HG03342 (cell line): ENCODE data around the gene NUDT8.
"Not testable (repeated sequence)": the region's sequence is repeated elsewhere in the genome, so short reads cannot be mapped to it uniquely, and the experiment has no call there.

ENCODE experiments used
- ATAC-seq: cut with Tn5 transposase; IDR thresholded peaks from one replicate; pipeline ENCODE4 v1.9.1; 2021; ENCODE audit warnings: mild to moderate bottlenecking, moderate library complexity; ENCODE audit not compliant: unreplicated experiment

The NUDT8 gene

DNA sequence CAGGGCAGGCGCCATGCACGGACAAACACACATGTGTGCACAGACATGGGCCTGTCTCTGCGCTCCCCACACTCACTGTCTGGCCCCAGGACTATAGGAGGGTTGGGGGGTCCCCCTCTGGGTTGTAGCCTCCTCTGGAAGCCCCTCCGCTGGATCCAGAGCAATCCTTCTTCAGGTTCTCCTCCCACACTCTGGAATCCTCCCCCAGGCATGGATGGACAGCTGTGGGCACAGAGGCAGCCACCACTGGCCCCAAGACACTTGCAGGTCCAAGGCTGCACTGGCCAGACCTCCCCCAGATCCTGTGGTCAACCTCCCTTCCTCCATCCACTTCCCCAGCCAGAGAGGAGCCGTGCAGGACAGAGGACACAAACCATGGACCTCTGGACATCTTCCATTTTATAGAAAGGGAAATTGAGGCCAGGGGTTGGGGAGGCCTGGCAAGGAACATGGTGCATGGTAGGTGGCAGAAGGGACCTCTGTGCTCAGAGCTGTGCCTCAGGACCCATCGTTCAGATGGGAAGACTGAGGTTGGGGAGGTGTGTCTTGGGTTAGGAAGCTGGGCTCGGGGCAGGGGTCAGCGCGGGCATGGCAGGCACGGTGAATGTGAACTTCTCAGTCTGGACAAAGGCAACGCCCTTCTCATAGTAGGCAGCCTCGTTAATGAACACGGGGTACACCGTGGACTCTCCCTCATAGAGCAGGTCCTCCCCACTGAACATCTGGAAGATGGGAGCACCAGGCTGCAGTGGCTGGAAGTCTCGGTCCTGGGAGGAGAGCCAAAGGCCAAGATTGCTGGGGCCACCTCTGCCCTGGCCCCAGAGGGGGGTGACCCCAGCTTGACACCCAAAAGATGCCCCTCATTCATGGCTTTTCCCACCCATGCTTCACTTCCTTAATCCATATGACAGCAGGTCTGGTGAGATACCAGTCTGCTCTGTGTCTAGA lies 12.7 kb upstream of the NUDT8 start:
- no peak for ATAC-seq

DNA sequence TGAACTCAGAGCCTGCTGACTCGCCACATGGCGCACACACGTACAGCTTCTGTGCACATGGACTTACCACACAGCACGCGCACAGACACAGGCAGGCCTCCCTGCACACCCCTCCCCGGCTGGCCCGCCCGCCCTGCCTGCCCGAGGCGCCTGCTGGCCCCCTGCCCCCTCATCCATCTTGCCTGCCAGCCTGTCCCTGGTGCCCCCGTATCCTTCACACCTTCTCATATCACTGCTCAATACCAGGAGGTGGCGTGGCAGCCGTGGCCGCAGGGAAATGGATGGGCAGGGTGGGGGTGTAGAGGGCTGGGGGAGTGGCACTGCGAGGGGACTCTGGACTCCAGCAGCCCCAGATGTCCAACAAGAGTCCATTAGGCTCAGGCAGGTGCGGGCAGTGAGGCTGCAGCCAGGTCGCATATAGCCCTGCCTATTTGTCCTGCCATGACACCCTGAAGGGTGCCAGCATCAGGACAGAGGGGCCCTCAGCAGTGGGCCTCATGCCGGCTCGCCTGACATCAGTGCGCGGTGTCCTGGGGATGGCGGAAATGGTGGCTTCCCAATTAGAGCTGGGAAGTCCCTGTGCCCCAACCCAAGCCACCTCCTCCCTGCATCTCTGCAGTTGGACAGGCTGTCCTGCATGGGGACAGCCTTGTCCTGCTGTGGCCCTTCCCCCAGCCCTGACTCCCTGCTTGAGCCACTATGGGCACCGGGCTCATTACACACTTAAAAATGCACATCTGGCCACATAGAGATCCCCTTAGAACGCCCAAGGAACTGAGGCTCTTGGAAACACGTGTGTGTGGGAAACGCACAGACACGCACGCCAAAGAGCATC lies 11.8 kb upstream of the NUDT8 start:
- ATAC-seq = no peak

- ATAC-seq = no peak
Observed at GRCh38 chr11:67640758-67641337, 11.1 kb upstream of the NUDT8 start.

DNA sequence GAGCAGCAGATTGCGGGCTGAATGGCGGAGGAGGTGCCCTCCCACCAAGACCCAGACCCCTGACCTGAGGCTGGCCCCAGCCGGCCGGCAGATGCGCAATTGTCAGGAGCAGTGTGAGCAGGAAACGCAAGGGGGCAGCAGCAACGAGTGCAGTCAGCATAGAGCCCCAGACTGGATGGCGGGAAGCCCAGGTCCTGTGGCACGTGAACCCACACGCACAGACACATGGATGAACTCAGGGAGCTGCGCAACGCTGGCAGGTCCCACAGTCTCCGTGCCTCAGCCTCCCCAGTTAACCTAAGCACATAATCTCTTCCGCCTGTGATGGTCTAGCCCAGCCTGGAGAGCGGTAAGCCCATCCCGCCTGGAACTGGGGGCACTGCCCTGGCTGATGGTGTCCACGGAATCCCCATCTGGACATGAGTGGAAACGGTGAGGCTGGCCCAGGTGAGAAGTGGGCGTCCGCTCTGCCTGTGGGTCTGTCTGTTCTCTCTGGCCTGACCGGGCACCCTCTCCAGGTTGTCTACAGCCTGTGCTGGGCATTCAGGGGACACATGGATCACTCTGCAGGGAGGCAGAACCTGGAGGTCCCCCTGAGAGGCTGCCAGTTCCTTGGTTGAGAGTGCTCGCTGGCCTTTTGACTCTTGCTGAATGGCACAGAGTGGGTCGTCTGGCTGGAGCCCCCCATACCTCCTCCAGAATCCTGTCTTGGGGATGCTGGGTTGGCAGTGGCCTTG lies 10.5 kb upstream of the NUDT8 start:
- no peak for ATAC-seq

DNA sequence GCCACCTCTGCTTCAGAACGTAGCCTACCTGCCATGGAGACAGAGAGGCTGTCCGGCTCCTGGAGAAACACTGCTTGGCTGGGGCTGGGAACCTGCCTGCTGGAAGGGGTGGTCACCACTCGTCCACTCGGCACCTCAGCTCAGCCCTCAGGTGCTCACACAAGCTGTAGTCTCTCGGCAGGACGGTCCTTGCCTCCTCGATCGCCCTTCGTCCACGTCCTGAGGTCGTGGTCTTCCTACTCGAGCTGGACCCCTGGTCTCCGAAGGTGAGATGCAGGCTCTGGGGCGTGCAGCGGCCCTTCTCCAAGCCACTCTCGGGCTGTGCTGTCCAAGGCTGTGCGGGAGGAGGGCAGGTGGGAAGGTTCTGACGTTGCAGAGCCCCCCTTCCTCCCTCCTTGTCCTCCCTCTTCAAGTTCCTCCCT lies 9.7 kb upstream of the NUDT8 start, which contains the start of gene TBX10:
TSS of gene TBX10 (minus strand) at position 326 of the 422 bp plus-strand sequence. CDS start at position 35, 291 bp downstream.
- ATAC-seq = no peak

DNA sequence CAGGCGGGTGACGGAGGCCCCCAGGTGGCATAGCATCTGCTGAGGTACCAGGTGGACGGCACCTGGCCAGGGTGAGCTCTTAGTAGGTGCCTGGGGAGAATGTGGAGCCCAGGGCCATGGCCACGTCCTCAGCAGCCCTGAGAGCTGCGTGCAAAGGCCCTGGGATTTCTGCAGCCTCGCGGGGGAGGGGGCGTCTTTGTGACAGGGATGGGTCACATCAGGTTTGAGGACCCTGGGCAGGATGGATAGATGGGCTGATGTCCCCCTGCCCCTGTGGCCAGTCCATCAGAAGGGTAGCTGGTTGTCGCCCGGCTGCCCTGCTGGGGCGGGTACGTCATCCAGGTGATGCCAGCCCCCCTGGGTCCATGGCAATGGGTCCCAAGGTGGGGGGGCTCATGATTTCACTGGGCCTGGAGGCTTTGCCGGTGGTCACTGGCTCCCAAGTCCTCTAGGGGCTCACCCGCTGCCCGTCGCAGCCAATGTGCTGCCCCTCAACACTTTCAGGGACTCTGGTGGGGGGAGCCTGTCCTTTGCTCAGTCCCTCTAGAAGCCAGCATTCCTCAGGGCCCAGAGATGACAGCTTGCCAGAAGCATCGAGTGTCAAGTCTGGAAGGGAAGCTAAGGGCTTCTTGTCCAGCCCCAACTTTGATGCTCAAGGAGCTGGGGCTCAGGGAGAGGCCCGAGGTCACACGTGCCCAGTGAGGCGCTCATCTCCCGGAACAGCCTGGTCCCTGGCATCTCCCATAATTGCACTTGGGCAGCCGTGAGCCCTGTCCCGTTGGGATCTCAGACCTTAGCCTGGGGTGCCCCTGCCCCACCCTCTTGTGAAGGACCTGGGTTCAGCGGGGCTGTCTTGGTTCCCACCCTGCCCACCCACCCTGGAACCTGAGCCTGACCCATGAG lies 9.0 kb upstream of the NUDT8 start:
- no peak for ATAC-seq

GRCh38 chr11:67637441-67637840 lies 7.7 kb upstream of the NUDT8 start:
- not testable (repeated sequence) for ATAC-seq

DNA sequence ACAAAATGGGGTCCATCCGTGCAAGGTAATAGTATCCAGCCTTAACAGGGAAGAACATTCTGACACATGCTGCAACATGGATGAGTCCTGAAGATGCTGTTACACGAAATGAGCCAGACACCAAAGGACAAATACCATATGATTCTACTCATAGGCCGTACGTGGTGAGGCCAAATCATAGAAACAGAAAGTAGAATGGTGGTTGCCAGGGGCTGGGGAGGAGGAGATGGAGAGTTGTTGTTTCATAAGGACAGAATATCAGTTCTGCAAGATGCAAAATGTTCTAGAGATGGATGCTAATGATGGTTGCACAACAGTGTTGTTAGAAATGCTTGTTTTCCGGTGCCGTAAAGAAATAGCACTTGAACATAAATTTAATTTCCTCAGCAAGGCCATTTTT lies 7.2 kb upstream of the NUDT8 start:
- ATAC-seq = no peak

DNA sequence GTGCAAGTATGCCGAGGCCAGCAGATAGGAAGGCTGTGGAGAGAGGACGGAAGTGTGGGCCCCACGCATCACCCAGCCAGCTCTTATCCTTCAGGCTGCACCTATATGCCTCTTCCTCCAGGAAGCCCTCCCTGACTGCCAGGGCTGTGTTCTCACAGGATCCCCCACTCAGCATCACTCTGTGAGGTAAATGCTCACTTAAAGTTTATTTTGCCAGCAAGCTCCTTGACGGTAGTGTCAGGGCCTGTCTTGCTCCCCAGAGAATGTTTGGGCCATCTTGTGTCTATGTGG lies 5.4 kb upstream of the NUDT8 start:
- no peak for ATAC-seq

DNA sequence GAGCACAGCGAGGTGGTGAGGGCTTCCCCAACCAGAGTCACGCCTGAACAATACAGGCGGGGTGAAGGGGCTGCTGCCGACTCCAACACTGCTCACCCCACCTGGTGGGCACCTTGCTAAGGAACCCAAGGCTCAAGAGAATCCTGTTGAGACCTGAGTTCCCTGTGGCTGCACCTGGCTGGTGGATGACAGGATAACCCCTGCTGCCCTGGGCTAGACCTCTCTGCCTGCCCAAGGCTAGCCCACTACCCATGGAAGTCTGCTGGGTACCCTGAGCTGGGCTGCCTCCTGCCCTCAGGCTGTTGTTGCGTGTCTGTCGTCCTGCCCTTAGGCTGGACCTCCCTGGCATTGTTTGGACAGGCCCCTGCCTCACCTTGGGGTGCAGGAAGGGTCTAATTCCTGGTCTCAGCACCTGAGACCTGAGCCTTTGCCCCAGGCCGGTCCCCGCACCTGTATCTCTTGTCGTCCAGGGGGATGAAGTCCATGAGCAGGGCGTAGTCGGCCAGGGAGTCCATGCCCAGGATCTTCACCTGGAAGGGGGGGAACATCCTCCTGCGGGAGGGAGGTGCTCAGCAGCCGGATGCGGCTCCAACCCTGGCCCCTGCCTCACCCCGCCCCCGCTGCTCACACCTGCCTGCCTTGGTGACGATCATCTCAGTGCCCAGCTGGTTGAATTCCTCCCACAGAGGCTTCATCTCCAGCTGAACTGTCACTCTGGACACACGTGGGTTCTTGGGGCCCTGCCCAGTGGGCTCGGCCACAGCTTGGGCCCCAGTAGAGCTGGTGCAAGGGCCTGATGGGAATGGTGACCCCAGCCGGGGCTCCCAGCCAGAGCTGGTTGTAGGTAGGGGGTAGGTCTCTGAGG lies 4.9 kb upstream of the NUDT8 start:
- ATAC-seq = no peak

- no peak for ATAC-seq
Observed at GRCh38 chr11:67633758-67634365, 4.1 kb upstream of the NUDT8 start.

- no peak for ATAC-seq
Observed at GRCh38 chr11:67632982-67633755, 3.4 kb upstream of the NUDT8 start.

DNA sequence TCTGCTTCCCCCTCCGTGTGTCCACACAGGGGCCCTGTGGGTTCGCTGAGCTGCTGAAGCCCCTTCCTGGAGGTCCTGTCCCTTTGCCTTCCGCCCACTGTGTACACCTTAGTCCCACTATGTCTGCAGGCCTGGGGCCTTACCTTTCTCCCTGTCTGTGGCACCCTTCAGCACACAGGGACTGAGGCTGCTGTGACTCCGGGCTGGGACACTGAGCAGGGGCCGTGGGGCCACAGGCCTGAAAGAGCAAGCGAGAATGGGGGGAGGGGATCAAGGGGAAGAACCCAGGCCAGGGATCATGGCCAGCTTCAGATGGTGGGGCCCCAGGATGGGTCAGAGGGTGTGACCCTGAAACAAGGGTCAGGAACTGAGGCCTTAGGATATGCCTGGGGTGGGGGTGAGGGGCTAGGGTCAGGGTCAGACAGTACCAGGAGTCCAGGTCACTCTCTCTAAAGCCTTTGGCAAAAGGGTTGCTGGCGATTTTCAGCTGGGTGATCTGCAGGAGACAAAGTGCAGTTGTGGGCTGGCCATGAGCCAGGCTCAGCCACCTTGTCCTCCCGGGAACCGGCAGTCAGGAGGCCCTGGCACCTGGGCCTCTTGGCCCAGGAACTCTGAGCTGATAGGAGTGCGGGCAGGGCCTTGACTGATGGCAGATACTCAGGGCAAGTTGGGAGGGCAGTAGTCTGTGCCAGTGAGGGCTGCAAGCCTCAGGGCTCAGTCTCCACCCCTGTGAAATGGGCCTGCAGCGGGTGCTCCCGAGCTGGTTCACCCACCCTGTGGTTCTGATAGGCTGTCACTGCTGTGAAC lies 2.6 kb upstream of the NUDT8 start:
- ATAC-seq = no peak

DNA sequence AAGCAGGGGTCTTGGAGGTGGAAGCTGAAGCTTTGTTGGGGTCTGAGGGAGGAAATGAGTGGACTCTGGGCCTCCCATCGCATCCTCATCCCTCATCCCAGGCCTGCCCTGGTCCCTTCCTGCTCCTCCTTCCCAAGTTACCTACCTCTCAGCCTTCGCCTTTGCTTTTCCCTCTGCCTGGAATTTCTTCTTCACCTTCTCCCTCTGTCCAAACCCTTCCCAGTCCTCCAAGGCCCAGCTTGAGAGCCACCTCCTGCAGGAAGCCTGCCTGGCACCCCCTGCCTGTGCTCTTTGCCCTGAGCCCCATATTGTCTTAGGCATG lies 2.1 kb upstream of the NUDT8 start:
- no peak for ATAC-seq

DNA sequence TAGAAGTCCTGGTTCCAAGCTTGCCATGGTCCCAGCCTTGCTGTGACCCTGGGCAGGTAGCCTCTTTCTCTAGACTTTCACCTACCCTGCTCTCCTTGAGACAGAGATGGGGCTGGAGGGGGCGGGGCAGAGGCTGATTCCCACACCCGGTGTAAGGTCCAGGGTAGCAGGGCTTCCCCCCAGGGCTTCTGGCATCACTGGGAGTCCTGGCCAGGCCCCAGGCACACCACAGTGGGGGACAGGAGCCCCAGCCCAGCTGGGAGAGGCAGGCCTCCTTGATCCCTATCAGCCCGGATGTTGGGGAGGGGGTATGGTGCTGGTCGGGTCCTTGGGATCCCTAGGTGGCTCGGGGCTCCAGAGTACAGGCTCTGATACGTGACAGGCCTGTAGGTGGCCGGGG lies 1.7 kb upstream of the NUDT8 start:
- no peak for ATAC-seq

- ATAC-seq = no peak
Observed at GRCh38 chr11:67630943-67631331, 1.2 kb upstream of the NUDT8 start.
